SK-N-SH treated with all-trans-retinoic acid at 6 μM for 48 hours (cell line): ENCODE data around the gene CDKL5.

Experiments used
- ARNTL ChIP-seq: fragments of 450-650 bp; formaldehyde crosslinking; IDR thresholded peaks from 2 replicates; pipeline ENCODE4 v1.5.0; 2020; ENCODE audit warnings: low read depth, mild to moderate bottlenecking, moderate library complexity, borderline replicate concordance
- CREB5 ChIP-seq: fragments of 250-450 bp; sonication (Bioruptor Pico); IDR thresholded peaks from 2 replicates; pipeline ENCODE4 v1.5.1; 2020; ENCODE audit warnings: low read depth, mild to moderate bottlenecking, moderate library complexity
- ESRRG ChIP-seq: fragments of 250-450 bp; sonication (Bioruptor Pico); IDR thresholded peaks from 2 replicates; pipeline ENCODE4 v1.6.1; 2021; ENCODE audit warnings: mild to moderate bottlenecking
- PATZ1 ChIP-seq: fragments of 250-450 bp; sonication (Bioruptor Pico); IDR thresholded peaks from 2 replicates; pipeline ENCODE4 v1.8.0; 2020; ENCODE audit warnings: mild to moderate bottlenecking, moderate library complexity, borderline replicate concordance
- SNAI2 ChIP-seq: fragments of 250-450 bp; sonication (Bioruptor Pico); IDR thresholded peaks from 2 replicates; pipeline ENCODE4 v1.5.0; 2020; ENCODE audit warnings: mild to moderate bottlenecking, moderate library complexity
- TCF4 ChIP-seq: fragments of 250-450 bp; sonication (Bioruptor Pico); IDR thresholded peaks from 2 replicates; pipeline ENCODE4 v1.8.0; 2021; ENCODE audit warnings: mild to moderate bottlenecking, moderate library complexity, borderline replicate concordance
- ZC3H10 ChIP-seq: fragments of 250-450 bp; sonication (Bioruptor Pico); IDR thresholded peaks from 2 replicates; pipeline ENCODE4 v1.5.1; 2021; ENCODE audit warnings: mild to moderate bottlenecking, moderate library complexity
- ZFP30 ChIP-seq: fragments of 450-650 bp; formaldehyde crosslinking; IDR thresholded peaks from 2 replicates; pipeline ENCODE4 v1.5.0; 2022; ENCODE audit warnings: mild to moderate bottlenecking, moderate library complexity

GRCh38 chrX:18582910-18583493 lies 157.6 kb downstream of the CDKL5 start:
- TF ChIP-seq ARNTL (no peak), PATZ1 (CRISPR knock-in tag) (no peak), TCF4 (CRISPR knock-in tag) (peak; percentile 77), SNAI2 (no peak), ZFP30 (CRISPR knock-in tag) (no peak), ZC3H10 (CRISPR knock-in tag) (no peak), ESRRG (CRISPR knock-in tag) (no peak), CREB5 (CRISPR knock-in tag) (no peak)
